Esophagus muscularis mucosa (tissue), 4 donors: ENCODE results near the gene RBP3. TPM values are rescaled to one million over a fixed set of nuclear protein-coding genes. Genes with fewer than 3 reads are reported as not detected.

Experiments
- DNase-seq: peaks from one replicate; pipeline ENCODE4 v3.0.0-alpha.2; 2017; ENCODE audit errors: extremely low spot score
- H3K27ac ChIP-seq, 4 donors: fragments of 200-600 bp; sonication (generic); replicated peaks in 1 of 4; 1 replicate in 3 of 4; 2 replicates in 1 of 4; pipeline ENCODE4 v1.5.1; 2016 to 2019; ENCODE audit warnings: mild to moderate bottlenecking in 1 of 4
- H3K27me3 ChIP-seq, 4 donors: fragments of 200-600 bp; sonication (generic); one replicate each; pipeline versions ENCODE4 v1.5.1 to v1.6.0; 2016 to 2019
- H3K36me3 ChIP-seq, 4 donors: fragments of 200-600 bp; sonication (generic); one replicate each; pipeline ENCODE4 v1.5.1; 2016 to 2019
- H3K4me1 ChIP-seq, 4 donors: fragments of 200-600 bp; sonication (generic); one replicate each; pipeline ENCODE4 v1.5.1; 2016 to 2019
- H3K4me3 ChIP-seq, 4 donors: fragments of 200-600 bp; sonication (generic); 1 replicate in 2 of 4; 2 replicates in 2 of 4; pipeline ENCODE4 v1.5.1; 2016 to 2019; ENCODE audit warnings: mild to moderate bottlenecking in 4 of 4, moderate library complexity in 1 of 4
- H3K9me3 ChIP-seq, 4 donors: fragments of 200-600 bp; sonication (generic); 1 replicate in 3 of 4; 2 replicates in 1 of 4; pipeline ENCODE4 v1.5.1; 2016 to 2019
- CTCF ChIP-seq, 3 experiments: fragments of 200-600 bp in 2 of 3; fragments of 450-650 bp in 1 of 3; sonication (generic) in 2 of 3; IDR thresholded peaks; one replicate each; pipeline ENCODE4 v1.5.1; 2017 to 2019; ENCODE audit warnings: antibody characterized with exemption in 3 of 3, mild to moderate bottlenecking in 2 of 3, moderate library complexity in 1 of 3
- EP300 ChIP-seq: sonication (generic); formaldehyde crosslinking; IDR thresholded peaks from one replicate; pipeline ENCODE4 v1.6.1; 2017; ENCODE audit warnings: antibody characterized with exemption
- POLR2A ChIP-seq: fragments of 450-650 bp; IDR thresholded peaks from one replicate; pipeline ENCODE4 v1.6.1; 2017; ENCODE audit warnings: antibody characterized with exemption, moderate library complexity, mild to moderate bottlenecking, low read depth
- POLR2AphosphoS5 ChIP-seq, 2 donors: sonication (generic); formaldehyde crosslinking; IDR thresholded peaks; one replicate each; pipeline ENCODE4 v1.6.1; 2017; ENCODE audit warnings: antibody characterized with exemption in 2 of 2
- WGBS: methylation state at CpG from one replicate; pipeline ENCODE4 v1.1.5; 2018; 5-methylcytosine and 5-hydroxymethylcytosine counted together
- intact Hi-C: fragments of 100-400 bp; cut with DNase I; formaldehyde crosslinking; loops from one replicate; pipeline ENCODE4 v1.15.1; 2023
- total RNA-seq, 4 donors: library from RNA; depleted of rRNA; stranded (reverse); fragments of >200 nt; gene quantifications; one replicate each; pipeline versions ENCODE4 v1.1.0 to v1.2.1, GENCODE V29; 2016

RBP3 gene
- total RNA-seq, 4 donors from 2014 or later, result under 0.01 to 0.06 TPM; not detected in 2

GRCh38 chr10:47336387-47337134 is 11.6 kb upstream of the RBP3 start:
- peaks cover 0 to 10% (median 2%) of the 10 kb centered on the region in 4 donors for H3K4me1 ChIP-seq
- WGBS, result 67% methylated on average over 15 of the region's 15 CpGs
- H3K36me3 ChIP-seq, result no peaks in the 10 kb centered on the region
- H3K27ac ChIP-seq, result peak overlapping the region in 1 of 4 donors; percentile 47
- no peak for DNase-seq
- H3K9me3 ChIP-seq, result no peaks in the 10 kb centered on the region
- no peak for TF ChIP-seq POLR2A
- no peak for TF ChIP-seq POLR2AphosphoS5 (IDR thresholded peaks at IDR 0.05)
- TF ChIP-seq EP300, result no peak
- TF ChIP-seq CTCF (IDR thresholded peaks at IDR 0.05), result no peak
- H3K27me3 ChIP-seq, result no peaks in the 10 kb centered on the region
- intact Hi-C loops, result no loop called here
- no peak overlapping the region for H3K4me3 ChIP-seq

GRCh38 chr10:47337310-47337709 is 10.9 kb upstream of the RBP3 start:
- TF ChIP-seq CTCF (IDR thresholded peaks at IDR 0.05) (no peak), POLR2A (no peak), EP300 (no peak), POLR2AphosphoS5 (IDR thresholded peaks at IDR 0.05) (no peak)
- no peaks in the 10 kb centered on the region for H3K36me3 ChIP-seq
- no peak overlapping the region for H3K4me3 ChIP-seq
- intact Hi-C loops, result no loop called here
- H3K9me3 ChIP-seq, result no peaks in the 10 kb centered on the region
- no peak for DNase-seq
- 76% methylated on average over 4 of the region's 4 CpGs for WGBS
- H3K27ac ChIP-seq, result no peak overlapping the region
- H3K4me1 ChIP-seq, result peaks cover 0 to 10% (median 2%) of the 10 kb centered on the region in 4 donors
- no peaks in the 10 kb centered on the region for H3K27me3 ChIP-seq

GRCh38 chr10:47339186-47339735 is 8.9 kb upstream of the RBP3 start:
- intact Hi-C loops, result no loop called here
- Histone ChIP-seq H3K27ac (no peak overlapping the region), H3K9me3 (no peaks in the 10 kb centered on the region), H3K4me1 (peaks cover 0 to 10% (median 2%) of the 10 kb centered on the region in 4 donors), H3K27me3 (no peaks in the 10 kb centered on the region), H3K4me3 (no peak overlapping the region), H3K36me3 (no peaks in the 10 kb centered on the region)
- TF ChIP-seq POLR2AphosphoS5 (IDR thresholded peaks at IDR 0.05) (no peak), POLR2A (no peak), EP300 (no peak), CTCF (IDR thresholded peaks at IDR 0.05) (no peak)
- 92% methylated on average over 7 of the region's 8 CpGs for WGBS
- no peak for DNase-seq

- H3K4me1 ChIP-seq, result peaks cover 0 to 10% (median 2%) of the 10 kb centered on the region in 4 donors
- 81% methylated on average over 15 of the region's 15 CpGs for WGBS
- H3K36me3 ChIP-seq, result no peaks in the 10 kb centered on the region
- no peaks in the 10 kb centered on the region for H3K9me3 ChIP-seq
- H3K4me3 ChIP-seq, result no peak overlapping the region
- no peak for DNase-seq
- H3K27ac ChIP-seq, result no peak overlapping the region
- no peaks in the 10 kb centered on the region for H3K27me3 ChIP-seq
- intact Hi-C loops, result no loop called here
- TF ChIP-seq CTCF (IDR thresholded peaks at IDR 0.05), result no peak
- TF ChIP-seq POLR2AphosphoS5 (IDR thresholded peaks at IDR 0.05), result no peak
- TF ChIP-seq POLR2A, result no peak
- no peak for TF ChIP-seq EP300
These were observed 8.2 kb upstream of the RBP3 start for GRCh38 chr10:47339759-47340607.
